SKM-1 (cell line): Measurements from ENCODE around the gene FBLN5.

ENCODE experiments used
- DNase-seq: peaks from one replicate; lab custom pipeline; 2025; ENCODE audit not compliant: unreplicated experiment; lab: John Stamatoyannopoulos, UW

Gene FBLN5

GRCh38 chr14:91834571-91834970 lies 112.9 kb downstream of the FBLN5 start:
- DNase-seq = no peak

- no peak for DNase-seq
Measured at GRCh38 chr14:91831337-91831736, 116.2 kb downstream of the FBLN5 start.

GRCh38 chr14:91830777-91831176 lies 116.7 kb downstream of the FBLN5 start:
- DNase-seq = no peak

GRCh38 chr14:91829511-91829910 lies 118.0 kb downstream of the FBLN5 start:
- DNase-seq = no peak

- DNase-seq = no peak
Measured at GRCh38 chr14:91827746-91828145, 119.7 kb downstream of the FBLN5 start.
